Fibroblast of skin of back (primary cell): ENCODE data around the gene NPFFR2.
A peak's percentile ranks its signal among the peaks of the same experiment; 100 is the strongest.
"Not testable (repeated sequence)": the region's sequence is repeated elsewhere in the genome, so short reads cannot be mapped to it uniquely, and the experiment has no call there.

ENCODE experiments used
- DNase-seq: peaks from one replicate; pipeline ENCODE4 v3.0.0-alpha.2; 2013

NPFFR2 gene

DNA sequence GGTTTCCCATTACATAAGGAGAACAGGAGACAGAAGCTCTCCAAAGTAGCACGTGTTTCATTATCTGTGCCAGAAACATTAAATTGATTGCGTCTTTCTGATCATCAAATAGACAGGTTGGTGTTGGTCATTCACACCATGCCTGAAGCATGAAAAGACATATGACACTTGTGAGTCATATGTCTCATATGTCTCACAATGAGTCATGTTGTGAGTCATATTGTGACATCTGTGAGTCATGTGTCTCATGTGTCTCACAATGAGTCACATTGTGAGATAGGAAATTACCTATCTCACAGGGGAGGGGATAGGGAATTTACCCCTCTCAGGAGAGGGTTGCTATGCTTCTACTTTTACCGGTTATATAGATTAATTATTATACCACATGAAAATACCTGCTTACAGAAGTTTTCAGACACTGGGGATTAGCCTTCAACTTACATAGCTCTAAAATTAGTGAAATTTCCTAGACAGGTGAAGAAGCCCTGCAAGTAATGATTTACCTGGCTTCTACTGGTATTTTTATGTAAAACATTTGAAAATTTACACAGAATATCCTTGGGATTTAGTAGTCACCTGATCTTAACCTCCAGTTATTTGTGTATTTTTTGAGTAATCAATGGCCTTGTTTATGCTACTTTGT, 80.8 kb downstream of the NPFFR2 start:
- DNase-seq: peak; percentile 66

- DNase-seq: no peak
Observed at GRCh38 chr4:72118017-72118416, 86.2 kb downstream of the NPFFR2 start.

GRCh38 chr4:72119946-72120345, 88.1 kb downstream of the NPFFR2 start:
- DNase-seq: no peak

GRCh38 chr4:72128741-72129140, 96.9 kb downstream of the NPFFR2 start:
- DNase-seq: no peak

GRCh38 chr4:72136429-72136828, 104.6 kb downstream of the NPFFR2 start:
- no peak for DNase-seq

- not testable (repeated sequence) for DNase-seq
Observed at GRCh38 chr4:72139997-72140396, 108.2 kb downstream of the NPFFR2 start.

GRCh38 chr4:72144241-72144640, 112.4 kb downstream of the NPFFR2 start:
- DNase-seq: no peak

GRCh38 chr4:72152731-72153130, 120.9 kb downstream of the NPFFR2 start:
- DNase-seq: no peak

DNA sequence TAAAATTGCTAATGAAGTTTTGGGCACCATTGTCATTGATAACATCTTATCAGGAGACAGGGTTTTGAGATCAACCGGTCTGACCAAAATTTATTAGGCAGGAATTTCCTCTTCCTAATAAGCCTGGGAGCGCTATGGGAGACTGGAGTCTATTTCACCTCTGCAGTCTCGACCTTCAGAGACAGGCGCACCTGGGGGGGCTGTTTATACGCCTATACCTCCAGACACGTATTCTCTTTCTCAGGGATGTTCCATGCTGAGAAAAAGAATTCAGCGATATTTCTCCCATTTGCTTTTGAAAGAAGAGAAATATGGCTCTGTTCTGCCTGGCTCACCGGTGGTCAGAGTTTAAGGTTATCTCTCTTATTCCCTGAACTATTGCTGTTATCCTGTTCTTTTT, 121.8 kb downstream of the NPFFR2 start:
- DNase-seq: not testable (repeated sequence)

DNA sequence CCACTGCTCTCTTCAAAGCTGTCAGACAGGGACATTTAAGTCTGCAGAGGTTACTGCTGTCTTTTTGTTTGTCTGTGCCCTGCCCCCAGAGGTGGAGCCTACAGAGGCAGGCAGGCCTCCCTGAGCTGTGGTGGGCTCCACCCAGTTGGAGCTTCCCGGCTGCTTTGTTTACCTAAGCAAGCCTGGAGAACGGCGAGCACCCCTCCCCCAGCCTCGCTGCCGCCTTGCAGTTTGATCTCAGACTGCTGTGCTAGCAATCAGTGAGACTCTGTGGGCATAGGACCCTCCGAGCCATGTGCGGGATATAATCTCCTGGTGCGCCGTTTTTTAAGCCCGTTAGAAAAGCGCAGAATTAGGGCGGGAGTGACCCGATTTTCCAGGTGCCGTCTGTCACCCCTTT, 137.5 kb downstream of the NPFFR2 start:
- not testable (repeated sequence) for DNase-seq

- DNase-seq: no peak
Observed at GRCh38 chr4:72169861-72170260, 138.1 kb downstream of the NPFFR2 start.

- no peak for DNase-seq
Observed at GRCh38 chr4:72171761-72172160, 140.0 kb downstream of the NPFFR2 start.

- DNase-seq: no peak
Observed at GRCh38 chr4:72179342-72179741, 147.5 kb downstream of the NPFFR2 start.

- no peak for DNase-seq
Observed at GRCh38 chr4:72186714-72187113, 154.9 kb downstream of the NPFFR2 start.

GRCh38 chr4:72194046-72194445, 162.2 kb downstream of the NPFFR2 start:
- DNase-seq: no peak

- DNase-seq: no peak
Observed at GRCh38 chr4:72194453-72194852, 162.7 kb downstream of the NPFFR2 start.
